Skeletal muscle tissue (tissue), 4 donors: ENCODE data around the gene ENTHD1. TPM values are rescaled to one million over a fixed set of nuclear protein-coding genes. Genes with fewer than 3 reads are reported as not detected.

Experiments used
- H3K27ac ChIP-seq: one replicate; pipeline ENCODE4 v1.7.0; 2013; ENCODE audit warnings: mild to moderate bottlenecking, low read depth, low read length, inconsistent platforms
- H3K27me3 ChIP-seq, 3 donors: one replicate each; pipeline ENCODE4 v1.7.0; 2013; ENCODE audit warnings: low read length in 3 of 3; ENCODE audit not compliant: control insufficient read depth in 3 of 3, insufficient read depth in 3 of 3
- H3K36me3 ChIP-seq, 3 donors: one replicate each; pipeline ENCODE4 v1.7.0; 2013; ENCODE audit warnings: low read length in 3 of 3; ENCODE audit not compliant: control insufficient read depth in 3 of 3, insufficient read depth in 3 of 3
- H3K4me1 ChIP-seq, 3 donors: one replicate each; pipeline ENCODE4 v1.7.0; 2013; ENCODE audit warnings: low read length in 3 of 3, mild to moderate bottlenecking in 3 of 3; ENCODE audit not compliant: control insufficient read depth in 3 of 3, insufficient read depth in 3 of 3
- H3K4me3 ChIP-seq, 3 donors: one replicate each; pipeline ENCODE4 v1.7.0; 2013; ENCODE audit warnings: low read length in 3 of 3
- H3K9ac ChIP-seq, 3 donors: one replicate each; pipeline ENCODE4 v1.7.0; 2013; ENCODE audit warnings: low read length in 3 of 3, mild to moderate bottlenecking in 3 of 3, moderate library complexity in 2 of 3, low read depth in 1 of 3
- H3K9me3 ChIP-seq, 3 donors: one replicate each; pipeline ENCODE4 v1.7.0; 2013; ENCODE audit warnings: low read length in 3 of 3; ENCODE audit not compliant: control insufficient read depth in 3 of 3
- total RNA-seq: library from RNA; depleted of rRNA; stranded (reverse); fragments of >200 nt; gene quantifications from one replicate; pipeline ENCODE4 v1.2.3, GENCODE V29; 2014
- donor health status: Osteomylitis.

The ENTHD1 gene
- total RNA-seq, 1 donor from 2014 or later, result not detected

DNA sequence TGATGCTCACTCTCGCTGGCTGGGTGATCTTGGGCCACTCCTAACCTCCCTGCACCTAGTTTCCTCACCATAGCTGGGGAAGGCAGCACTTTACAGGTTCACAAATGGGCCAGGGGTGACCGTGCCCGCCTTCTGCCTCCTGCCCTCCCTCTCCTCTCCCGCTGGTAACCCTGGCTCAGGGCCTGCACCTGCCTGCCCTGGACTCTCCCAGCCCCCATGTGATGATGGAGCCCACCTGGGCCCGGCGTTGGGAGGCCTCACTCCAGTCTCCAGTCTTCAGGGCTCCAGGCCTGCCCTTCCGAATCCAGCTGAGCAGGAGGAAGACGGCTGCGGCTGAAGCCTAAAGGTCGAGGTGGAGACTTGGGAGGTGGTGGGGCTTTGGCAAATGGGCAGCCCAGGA, 170.1 kb downstream of the ENTHD1 start:
- H3K27me3 ChIP-seq, result peaks cover 5 to 41% (median 35%) of the 10 kb centered on the region in 3 donors
- H3K36me3 ChIP-seq, result no peaks in the 10 kb centered on the region
- no peaks in the 10 kb centered on the region for H3K4me1 ChIP-seq
- H3K4me3 ChIP-seq, result no peak overlapping the region
- H3K9ac ChIP-seq, result no peak overlapping the region
- no peaks in the 10 kb centered on the region for H3K9me3 ChIP-seq
- no peak overlapping the region for H3K27ac ChIP-seq

DNA sequence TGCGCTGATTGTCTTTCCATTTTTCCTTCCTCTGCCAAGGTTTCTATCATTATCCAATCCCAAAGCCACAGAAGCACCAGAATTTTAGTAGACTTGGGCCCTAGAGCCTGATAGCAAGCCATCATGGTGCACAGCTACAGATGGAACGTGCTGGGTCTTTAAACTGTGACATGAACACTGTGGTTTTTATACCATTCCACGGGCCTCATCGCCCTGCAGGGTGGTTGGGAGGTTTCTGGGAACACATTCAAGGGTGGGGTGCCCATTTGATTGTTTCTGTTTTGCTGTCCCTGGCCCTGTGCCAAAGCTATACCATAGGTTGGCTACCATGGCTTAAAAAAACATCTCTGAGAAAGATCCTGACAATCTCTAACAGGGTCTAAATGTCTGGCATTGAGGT, 171.1 kb downstream of the ENTHD1 start:
- Histone ChIP-seq H3K4me3 (no peak overlapping the region), H3K36me3 (no peaks in the 10 kb centered on the region), H3K9ac (no peak overlapping the region), H3K27ac (no peak overlapping the region), H3K4me1 (no peaks in the 10 kb centered on the region), H3K9me3 (no peaks in the 10 kb centered on the region), H3K27me3 (peaks cover 0 to 31% (median 27%) of the 10 kb centered on the region in 3 donors)

DNA sequence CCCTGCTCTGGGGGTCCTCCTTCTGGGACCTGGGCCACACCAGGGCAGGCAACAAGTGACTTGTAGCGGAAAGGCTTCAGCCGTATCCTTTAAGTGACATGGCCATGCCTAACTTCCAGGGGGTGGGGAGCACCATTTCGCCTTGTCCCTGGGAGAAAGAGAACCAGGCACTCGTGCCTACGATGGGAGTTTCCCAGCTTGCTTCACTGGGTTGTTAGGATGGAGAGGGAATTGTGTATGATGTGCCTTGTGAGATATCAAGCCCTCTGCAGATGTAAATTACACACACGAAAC, 171.6 kb downstream of the ENTHD1 start:
- no peak overlapping the region for H3K4me3 ChIP-seq
- no peak overlapping the region for H3K9ac ChIP-seq
- no peaks in the 10 kb centered on the region for H3K4me1 ChIP-seq
- H3K36me3 ChIP-seq, result no peaks in the 10 kb centered on the region
- peaks cover 0 to 31% (median 23%) of the 10 kb centered on the region in 3 donors for H3K27me3 ChIP-seq
- H3K9me3 ChIP-seq, result no peaks in the 10 kb centered on the region
- no peak overlapping the region for H3K27ac ChIP-seq

DNA sequence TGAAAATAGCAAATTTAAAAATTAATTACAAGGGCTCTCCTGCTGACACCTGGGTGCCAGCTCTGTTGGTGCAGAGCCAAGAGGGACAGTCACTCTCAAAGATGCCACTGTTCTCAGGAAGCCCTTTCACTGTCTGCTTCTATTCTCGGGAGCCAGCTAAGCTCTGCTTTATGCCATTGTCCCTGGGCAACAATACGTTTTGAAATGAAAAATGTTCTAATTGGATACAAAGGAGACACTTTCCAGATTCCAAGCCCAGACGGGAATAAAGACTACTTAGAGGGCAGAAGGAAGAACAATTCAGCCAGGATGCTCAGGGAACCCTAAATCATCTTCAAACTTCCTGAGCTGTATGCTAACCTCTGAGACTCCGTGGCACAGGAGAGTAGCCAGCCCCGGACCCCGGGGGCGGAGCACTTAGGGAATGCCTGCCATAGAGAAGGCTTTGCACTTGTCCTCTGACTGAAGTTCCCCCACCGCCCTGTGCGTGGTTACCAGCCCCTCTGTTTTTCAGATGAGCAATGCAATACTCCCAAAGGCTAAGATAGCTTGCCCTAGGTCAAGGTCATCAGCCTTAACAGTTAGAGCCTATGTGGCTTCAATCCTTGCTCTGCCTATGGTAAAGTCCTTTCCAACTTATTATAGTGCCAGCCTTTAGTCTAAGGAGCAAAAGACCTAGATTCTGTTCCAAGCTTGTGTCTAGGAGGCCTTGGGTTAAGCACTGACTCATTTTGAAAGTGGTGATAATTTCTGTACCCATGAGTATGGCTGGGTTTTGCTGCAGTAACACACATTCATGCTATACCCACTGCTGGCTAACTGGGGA, 172.1 kb downstream of the ENTHD1 start:
- H3K27ac ChIP-seq, result no peak overlapping the region
- H3K27me3 ChIP-seq, result peaks cover 0 to 35% (median 18%) of the 10 kb centered on the region in 3 donors
- no peaks in the 10 kb centered on the region for H3K9me3 ChIP-seq
- H3K36me3 ChIP-seq, result no peaks in the 10 kb centered on the region
- H3K4me3 ChIP-seq, result no peak overlapping the region
- no peaks in the 10 kb centered on the region for H3K4me1 ChIP-seq
- H3K9ac ChIP-seq, result no peak overlapping the region

DNA sequence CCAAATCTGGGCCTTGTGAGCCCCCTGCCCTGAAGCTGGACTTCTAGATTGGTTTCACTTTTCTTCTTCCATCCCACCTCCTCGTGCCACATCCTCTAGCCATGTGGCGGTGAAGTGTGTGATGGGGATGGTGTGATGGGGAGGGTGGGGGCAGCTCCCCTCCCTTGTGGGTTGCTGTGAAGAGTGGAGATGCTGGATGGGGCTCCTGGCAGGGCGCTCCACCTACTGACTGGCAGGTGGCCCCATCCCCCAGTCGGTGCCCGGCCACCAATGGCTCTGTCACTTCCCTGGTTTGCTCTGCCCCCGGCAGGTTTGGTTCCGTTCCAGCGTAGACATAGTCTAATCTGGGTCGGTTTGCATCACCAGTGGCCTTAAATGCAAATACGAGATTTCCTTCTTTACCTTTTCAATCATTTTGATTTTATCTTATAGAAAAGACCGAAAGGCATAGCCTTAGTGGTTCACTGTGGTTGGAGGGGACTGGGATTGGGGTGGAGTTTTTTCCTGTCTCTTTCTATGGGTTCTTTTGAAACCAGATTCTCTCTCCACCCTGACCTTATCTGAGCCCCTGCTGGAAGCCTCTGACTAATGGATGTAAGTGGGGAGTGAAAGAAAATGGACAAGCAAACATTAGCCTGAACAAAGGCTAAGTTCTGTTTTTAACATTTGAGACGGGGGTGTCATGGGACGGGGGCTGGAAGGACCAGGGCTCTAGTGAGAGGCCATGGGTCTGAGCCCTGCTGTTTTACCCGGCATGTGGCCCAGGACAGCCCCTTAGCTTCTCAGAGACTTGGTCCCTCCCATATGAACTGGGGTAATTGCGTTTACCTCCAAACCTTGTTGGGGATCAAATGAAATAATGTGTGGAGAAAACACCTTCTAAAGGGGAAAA, 173.8 kb downstream of the ENTHD1 start:
- Histone ChIP-seq H3K36me3 (no peaks in the 10 kb centered on the region), H3K9ac (no peak overlapping the region), H3K4me1 (no peaks in the 10 kb centered on the region), H3K9me3 (no peaks in the 10 kb centered on the region), H3K27ac (no peak overlapping the region), H3K4me3 (no peak overlapping the region), H3K27me3 (peaks cover 0 to 27% (median 5%) of the 10 kb centered on the region in 3 donors)

DNA sequence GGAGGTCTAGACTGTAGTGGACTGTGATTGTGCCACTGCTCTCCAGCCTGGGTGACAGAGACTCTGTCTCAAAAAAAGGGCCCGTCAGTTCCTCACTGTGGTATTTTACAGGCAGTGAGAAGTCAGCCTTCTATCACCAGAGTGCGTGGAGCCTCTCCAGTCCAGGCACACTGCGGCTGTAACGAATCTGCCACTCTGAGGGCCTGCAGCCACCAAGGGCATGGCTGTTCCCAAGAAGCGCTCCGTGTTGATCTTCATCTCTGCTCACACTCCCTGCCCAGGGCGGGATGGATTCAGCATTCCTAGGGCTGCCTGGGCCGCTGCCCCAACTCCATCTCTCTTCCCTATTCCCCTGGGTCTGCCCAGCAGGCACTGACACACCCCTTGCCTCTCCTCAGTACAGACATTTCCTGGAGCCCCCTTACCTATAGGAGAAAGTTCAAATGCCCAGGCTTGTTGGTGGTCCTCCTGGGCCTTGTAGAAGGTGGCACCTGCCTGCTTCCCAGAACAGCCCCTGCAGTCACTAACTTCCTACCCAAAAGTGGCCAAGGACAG, 174.6 kb downstream of the ENTHD1 start:
- H3K4me3 ChIP-seq, result no peak overlapping the region
- H3K9ac ChIP-seq, result no peak overlapping the region
- H3K4me1 ChIP-seq, result no peaks in the 10 kb centered on the region
- H3K27me3 ChIP-seq, result peaks cover 0 to 22% (median 3%) of the 10 kb centered on the region in 3 donors
- H3K9me3 ChIP-seq, result no peaks in the 10 kb centered on the region
- no peak overlapping the region for H3K27ac ChIP-seq
- H3K36me3 ChIP-seq, result no peaks in the 10 kb centered on the region

DNA sequence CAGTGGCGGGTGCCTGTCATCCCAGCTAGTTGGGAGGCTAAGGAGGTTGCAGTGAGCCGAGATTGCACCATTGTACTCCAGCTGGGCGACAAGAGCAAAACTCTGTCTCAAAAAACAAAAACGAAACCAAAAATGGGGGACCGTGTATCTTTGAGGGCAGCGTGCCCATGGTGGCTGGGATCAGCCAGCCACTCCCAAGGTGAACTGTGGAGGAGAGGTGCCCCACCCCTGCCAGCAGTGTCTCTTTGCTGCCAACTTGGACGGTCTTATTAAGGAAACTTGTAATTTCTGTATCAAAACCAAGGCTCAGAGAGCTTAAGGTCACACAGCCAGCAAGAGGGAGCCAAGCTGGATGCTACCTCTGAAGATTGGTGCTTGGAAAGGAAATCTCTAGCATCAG, 175.4 kb downstream of the ENTHD1 start:
- Histone ChIP-seq H3K27me3 (peaks cover 0 to 23% (median 3%) of the 10 kb centered on the region in 3 donors), H3K9ac (no peak overlapping the region), H3K9me3 (no peaks in the 10 kb centered on the region), H3K27ac (no peak overlapping the region), H3K4me1 (no peaks in the 10 kb centered on the region), H3K36me3 (no peaks in the 10 kb centered on the region), H3K4me3 (no peak overlapping the region)

DNA sequence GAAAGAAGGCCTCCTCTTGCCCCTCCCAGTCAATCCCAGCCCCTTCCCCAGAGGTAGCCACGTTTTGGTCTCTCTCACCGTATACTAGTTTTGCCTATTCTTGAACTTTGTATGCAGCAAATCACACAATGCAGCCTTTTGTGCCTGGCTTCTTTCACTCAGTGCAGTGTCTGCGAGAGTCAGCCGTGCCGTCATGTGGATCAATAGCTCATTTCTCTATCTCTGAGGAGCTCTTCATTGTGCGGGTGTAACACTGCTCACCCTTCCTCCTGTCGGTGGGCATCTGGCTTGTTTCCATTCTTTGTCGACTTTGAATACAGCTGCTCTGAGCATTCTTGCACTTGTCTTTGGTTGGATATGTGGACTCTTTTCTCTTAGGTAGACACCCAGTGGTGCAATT, 176.5 kb downstream of the ENTHD1 start:
- Histone ChIP-seq H3K9ac (no peak overlapping the region), H3K27me3 (peaks cover 0 to 29% (median 7%) of the 10 kb centered on the region in 3 donors), H3K9me3 (no peaks in the 10 kb centered on the region), H3K27ac (no peak overlapping the region), H3K36me3 (no peaks in the 10 kb centered on the region), H3K4me1 (no peaks in the 10 kb centered on the region), H3K4me3 (no peak overlapping the region)

DNA sequence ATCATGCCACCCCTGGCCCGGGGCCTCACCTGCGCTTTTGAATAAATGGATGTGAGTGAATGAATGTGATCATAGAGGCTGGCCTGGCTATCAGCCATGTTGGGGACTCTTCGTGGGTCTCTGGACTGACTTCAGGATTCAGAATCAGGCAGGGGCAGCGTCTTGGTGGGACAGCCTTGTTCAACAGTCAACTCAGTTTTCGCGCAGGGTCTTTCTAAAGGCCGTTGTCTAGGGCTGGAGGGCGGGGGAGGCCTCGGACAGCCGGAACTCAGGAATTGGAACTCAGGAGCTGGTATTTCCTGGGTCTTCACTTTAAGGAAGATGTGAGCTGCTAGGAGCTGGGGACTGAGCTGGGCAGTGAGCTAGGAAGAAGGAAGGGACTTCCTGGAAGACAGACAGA, 177.0 kb downstream of the ENTHD1 start:
- H3K27me3 ChIP-seq, result peaks cover 0 to 30% (median 9%) of the 10 kb centered on the region in 3 donors
- no peaks in the 10 kb centered on the region for H3K9me3 ChIP-seq
- no peak overlapping the region for H3K27ac ChIP-seq
- no peak overlapping the region for H3K4me3 ChIP-seq
- no peaks in the 10 kb centered on the region for H3K36me3 ChIP-seq
- no peaks in the 10 kb centered on the region for H3K4me1 ChIP-seq
- no peak overlapping the region for H3K9ac ChIP-seq
